ENCODE data around the gene SLC4A5.

GRCh38 chr2:74225698-74226459 is 117.3 kb downstream of the SLC4A5 start:
- no peak for TF ChIP-seq POLR2A (IDR thresholded peaks at IDR 0.05)
- no peak for TF ChIP-seq CTCF (IDR thresholded peaks at IDR 0.05)
